Activated naive CD4-positive, alpha-beta T cell treated with anti-CD3 and anti-CD28 coated beads, Interleukin-2, amount 50 U/mL, for 16 hours (primary cell): ENCODE measurements around the gene C11orf42.

Source experiments
- DNase-seq: peaks from one replicate; pipeline ENCODE4 v3.0.0-alpha.2; 2020

Gene C11orf42, protein sequence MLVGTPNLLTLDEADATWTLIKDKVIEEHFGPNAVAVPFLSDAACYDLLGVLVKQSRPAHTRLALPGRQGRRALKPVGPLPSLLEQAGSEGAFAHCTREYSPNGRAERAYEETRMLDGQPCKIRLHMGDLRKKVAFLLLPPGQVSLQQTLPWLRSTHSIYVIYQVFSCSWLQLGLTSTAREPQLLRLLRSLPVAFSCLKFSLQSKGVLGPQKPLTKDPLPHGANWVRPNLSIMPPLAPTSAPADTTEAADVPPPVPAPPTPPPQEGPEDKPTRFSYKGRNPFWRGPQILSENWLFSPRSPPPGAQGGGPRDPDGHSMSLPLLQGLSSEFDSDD

GRCh38 chr11:6205366-6205765 lies at the start of gene C11orf42:
TSS of gene C11orf42 (plus strand) at chr11:6205557. CDS start at chr11:6205616, 59 bp downstream.
- DNase-seq, result no peak

DNA sequence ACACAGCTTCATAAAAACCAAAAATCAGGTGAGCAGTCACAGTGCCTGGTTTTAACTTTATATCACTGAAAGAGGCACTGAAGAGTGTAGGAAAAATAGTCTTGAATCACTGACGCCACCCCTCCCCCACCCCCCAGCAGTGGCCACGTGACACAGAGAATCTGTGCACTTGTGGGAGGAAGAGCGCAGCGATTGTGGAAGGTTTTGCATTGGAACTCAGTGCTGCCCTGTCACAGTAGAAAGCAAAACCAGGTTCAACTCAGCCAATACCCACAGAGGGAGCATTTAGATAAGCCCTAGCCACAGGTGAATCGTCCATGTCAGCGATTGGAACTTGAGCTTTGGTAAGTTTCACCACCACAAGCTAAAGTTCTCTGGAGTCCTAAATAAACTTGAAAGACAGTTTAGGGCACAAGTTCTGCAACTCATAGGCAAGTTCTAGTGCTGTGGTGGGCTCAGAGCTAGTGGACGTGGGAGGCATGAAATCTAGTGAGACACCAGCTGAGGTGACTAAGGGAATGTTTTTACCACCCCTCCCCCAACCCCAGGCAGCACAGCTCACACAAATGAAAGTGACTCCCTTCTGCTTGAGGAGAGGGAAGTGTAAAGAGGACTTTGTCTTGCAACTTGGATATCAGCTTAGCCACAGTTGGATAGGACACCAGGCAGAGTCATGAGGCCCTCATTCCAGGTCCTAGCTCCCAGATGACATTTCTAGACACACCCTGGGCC lies 48.6 kb upstream of the C11orf42 start:
- no peak for DNase-seq

DNA sequence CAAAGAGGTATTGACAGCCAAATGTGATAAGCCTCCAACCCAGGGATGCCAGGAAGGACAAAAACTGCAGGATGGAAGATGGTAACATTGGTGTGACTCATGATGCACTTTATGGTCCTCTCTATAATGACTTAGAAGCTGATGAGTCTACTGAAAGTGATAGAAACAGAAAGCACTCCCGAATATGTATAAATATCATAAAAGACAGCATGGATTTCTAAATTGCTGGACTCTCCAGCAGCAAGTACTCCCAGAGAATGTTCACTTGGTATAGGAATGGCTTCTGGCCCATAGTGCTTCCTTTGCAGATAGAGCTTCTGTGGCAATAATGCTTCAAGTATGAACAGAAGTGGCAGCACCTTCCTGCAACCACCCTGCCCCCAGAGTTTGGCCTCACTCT lies 35.1 kb upstream of the C11orf42 start, which contains the start of gene OR52B2:
Gene OR52B2, minus strand, starts transcription at position 101 of the 400 bp plus-strand sequence. Its CDS starts 0 bp downstream, at position 101.
- DNase-seq, result no peak

- DNase-seq, result no peak
These were observed 29.9 kb upstream of the C11orf42 start for GRCh38 chr11:6175440-6175839.

DNA sequence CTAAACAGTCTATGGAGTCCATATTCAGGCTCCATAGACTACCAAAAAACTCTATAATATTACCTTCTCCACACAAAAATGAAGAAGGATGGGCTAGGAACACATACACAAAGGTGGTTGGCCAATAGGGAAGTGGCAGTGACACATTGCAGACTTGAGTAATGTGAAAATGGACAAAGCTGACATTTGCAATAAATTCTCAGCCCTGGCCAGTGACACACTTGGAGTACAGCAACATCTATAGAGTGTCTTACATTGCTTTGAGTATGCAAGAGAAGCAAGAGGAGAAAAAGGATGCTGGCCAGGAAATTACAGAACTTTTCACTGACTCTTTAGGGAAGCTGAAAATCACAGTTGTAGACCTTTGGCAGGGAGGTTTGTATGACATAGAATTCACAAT lies 13.6 kb upstream of the C11orf42 start:
- no peak for DNase-seq

- DNase-seq, result no peak
These were observed 11.2 kb upstream of the C11orf42 start for GRCh38 chr11:6194065-6194581.

DNA sequence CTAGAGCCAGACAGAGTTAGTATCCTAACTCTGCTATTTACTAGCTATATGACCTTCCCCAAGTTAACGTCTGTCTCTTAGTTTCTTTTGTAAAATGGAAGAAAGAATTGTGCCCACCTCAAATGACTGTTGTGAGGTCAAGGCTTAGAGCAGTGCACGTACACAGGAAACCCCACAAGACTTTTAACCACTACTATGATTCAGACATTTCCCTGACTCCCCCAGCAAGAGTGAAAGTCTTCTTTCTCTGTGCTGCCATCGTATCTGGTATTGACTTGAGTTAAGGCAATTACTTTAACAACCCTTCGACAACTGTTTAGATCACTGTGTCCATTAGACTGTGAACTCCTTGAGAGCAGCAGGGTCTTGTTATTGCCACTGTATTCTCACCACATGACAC lies 9.0 kb upstream of the C11orf42 start:
- DNase-seq, result no peak

- DNase-seq, result no peak
These were observed 7.7 kb upstream of the C11orf42 start for GRCh38 chr11:6197466-6198200.

GRCh38 chr11:6199174-6199810 lies 6.1 kb upstream of the C11orf42 start, which contains the start of gene OR52W1:
TSS of gene OR52W1 (plus strand) at chr11:6199224. CDS start at chr11:6199224, 0 bp downstream.
- no peak for DNase-seq

GRCh38 chr11:6200975-6201374 lies 4.4 kb upstream of the C11orf42 start:
- no peak for DNase-seq

- no peak for DNase-seq
These were observed 3.9 kb upstream of the C11orf42 start for GRCh38 chr11:6201481-6201880.

GRCh38 chr11:6202041-6202440 lies 3.3 kb upstream of the C11orf42 start:
- DNase-seq, result no peak

DNA sequence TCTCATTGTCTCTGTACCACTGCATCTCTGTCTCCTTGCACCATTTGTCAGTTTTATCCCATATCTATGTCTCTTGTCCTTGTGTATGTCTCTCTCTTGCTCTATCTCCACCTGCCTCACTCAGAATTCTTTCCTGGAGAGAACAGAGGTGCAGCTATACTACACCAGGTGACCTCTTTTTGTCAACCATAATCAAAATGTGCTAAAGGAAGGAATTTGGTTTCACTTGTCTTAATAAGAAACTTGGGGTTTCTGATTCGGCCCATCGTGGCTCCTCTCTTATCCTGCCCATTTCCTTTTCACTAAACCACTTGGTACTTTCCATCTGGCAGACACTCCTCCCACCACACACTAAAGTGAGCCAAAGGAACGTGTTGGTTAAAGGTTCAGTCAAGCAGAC lies 2.0 kb upstream of the C11orf42 start:
- no peak for DNase-seq

GRCh38 chr11:6204706-6205105 lies 651 bp upstream of the C11orf42 start:
- no peak for DNase-seq

GRCh38 chr11:6206456-6207180 lies 1.3 kb downstream of the C11orf42 start:
- DNase-seq, result no peak

DNA sequence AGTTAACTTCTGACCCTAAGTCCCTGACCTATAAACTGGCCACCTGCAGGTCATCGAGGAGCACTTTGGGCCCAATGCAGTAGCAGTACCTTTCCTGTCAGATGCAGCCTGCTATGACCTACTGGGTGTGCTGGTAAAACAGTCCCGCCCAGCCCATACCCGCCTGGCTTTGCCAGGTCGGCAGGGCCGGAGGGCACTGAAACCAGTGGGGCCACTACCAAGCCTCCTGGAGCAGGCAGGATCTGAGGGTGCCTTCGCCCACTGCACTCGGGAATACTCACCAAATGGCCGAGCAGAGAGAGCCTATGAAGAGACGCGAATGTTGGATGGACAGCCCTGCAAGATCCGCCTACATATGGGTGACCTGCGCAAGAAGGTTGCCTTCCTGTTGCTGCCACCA lies 4.4 kb downstream of the C11orf42 start:
- no peak for DNase-seq

GRCh38 chr11:6210274-6210955 lies 5.1 kb downstream of the C11orf42 start:
- no peak for DNase-seq

DNA sequence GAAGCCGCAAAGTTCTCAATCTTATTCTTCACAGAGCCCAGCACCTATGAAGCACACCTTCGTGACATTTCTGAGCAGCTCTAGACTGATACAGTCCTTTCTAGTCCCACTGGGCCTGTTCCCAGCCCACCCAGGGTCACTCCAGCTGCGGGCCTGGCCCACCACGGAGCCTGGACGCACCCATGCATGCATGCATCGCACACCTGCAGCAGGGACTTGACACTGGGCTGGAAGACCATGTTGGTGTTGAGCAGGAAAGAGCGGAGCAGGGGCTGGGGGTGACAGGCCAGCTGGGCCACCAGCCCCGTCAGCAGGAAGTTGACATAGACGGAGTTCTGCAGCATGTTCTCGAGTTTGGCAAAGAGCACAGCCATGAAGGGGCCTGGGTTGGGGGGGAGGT lies 9.2 kb downstream of the C11orf42 start:
- no peak for DNase-seq

DNA sequence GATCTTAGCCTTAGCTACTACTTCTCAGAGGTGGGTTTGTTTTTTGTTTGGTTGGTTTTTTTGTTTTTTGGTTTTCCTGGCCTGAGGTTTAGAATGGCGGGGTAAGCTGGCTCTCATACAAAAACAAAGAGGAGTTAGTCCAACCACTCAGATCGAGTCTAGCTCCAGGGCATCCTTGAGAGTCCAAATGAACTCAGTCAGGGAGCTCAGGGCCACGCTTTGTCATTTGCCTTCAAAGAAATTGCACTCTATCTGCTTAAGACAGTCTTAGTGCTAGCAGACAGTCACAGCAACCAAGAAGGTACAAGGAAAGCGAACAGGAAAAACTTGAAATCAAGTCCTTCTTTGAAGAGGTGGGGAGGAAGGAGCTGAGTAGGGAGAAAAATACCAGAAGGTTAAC lies 11.1 kb downstream of the C11orf42 start:
- DNase-seq, result no peak

DNA sequence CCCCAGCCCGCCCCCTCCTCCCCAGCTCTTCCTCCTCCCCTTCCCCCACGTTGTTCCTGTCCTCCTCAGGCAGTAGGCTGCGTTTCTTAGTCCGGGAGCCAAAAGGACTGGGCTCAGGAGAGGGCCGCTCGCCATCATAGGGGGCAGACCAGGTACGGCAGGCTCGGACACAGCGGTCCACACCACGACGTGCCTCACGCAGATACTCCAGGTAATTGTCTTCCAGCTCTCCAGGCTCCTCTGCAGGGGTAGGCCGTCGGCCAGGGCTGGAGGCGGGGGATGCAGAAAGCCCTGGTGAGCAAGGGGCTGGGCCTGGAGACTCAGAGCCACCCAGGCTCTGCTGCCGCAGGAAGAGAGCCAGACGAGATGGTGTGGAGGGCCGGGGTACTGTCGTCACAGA lies 12.4 kb downstream of the C11orf42 start:
- DNase-seq, result no peak

DNA sequence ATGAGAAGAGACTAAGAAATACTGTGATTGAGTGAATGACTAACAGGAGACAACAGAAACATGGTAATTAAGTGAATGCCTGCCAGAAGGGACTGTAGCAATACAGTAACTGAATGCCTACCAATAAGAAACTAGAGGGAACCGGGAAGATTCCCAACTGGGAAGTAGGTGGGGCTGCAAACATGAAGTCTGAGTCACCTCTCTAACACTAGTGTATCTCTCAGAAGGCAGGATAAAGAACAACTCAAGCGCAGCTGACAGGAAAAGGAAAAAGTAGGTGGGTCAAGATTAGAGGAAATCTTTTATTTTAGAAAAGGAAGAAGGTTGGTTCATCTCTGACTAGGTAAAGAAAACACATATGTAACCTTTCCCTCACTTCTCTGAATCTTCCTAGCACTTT lies 14.0 kb downstream of the C11orf42 start:
- no peak for DNase-seq
